Stimulated activated CD4-positive, alpha-beta T cell treated with anti-CD3 and anti-CD28 coated beads, Interleukin-4, amount 100 ng/mL, for 4 hours (primary cell): ENCODE measurements around the gene RBCK1.
"Not testable (repeated sequence)": the region's sequence is repeated elsewhere in the genome, so short reads cannot be mapped to it uniquely, and the experiment has no call there.

Experiments
- DNase-seq, 2 experiments: peaks; one replicate each; pipeline ENCODE4 v3.0.0-alpha.2; 2020

The RBCK1 gene

DNA sequence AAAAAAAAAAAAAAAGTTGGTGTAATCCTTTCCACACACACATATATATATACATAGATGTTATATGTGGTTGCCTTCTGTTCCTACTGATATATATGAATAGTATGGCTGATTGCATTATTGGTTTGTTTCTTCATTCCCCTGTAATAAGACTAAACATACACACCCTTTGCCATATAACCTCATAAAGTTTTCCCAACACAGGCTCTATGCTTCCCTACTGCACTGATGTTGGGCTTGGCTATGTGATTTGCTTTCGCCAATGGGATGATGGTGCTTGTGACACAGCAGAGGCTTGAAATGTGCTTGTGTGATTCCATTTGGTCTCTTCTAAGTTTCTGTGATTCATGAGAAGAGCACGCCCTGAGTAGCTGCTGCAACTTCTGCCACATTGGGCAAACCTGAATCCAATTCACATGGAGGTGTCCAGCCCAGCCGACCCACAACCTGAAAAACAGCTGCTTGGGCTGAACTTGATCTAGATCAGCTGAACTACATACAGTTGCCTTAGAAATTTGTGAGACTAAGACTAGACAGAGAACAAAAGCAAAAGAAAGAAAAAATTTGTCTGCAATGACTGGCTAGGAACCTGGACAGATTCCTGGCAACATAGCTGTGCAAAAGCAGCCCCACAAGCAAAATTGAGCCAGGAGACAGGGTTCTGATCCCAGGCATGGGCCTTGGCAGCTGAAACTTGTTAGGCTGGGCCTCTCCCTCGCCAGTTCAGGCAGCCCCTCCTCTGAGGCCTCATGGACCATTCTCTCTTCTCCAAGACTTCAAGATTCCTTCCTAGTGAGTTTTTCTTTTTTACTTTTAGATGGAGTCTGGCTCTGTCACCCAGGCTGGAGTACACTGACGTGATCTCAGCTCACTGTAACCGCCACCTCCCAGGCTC, 67.6 kb downstream of the RBCK1 start:
- no peak for DNase-seq

DNA sequence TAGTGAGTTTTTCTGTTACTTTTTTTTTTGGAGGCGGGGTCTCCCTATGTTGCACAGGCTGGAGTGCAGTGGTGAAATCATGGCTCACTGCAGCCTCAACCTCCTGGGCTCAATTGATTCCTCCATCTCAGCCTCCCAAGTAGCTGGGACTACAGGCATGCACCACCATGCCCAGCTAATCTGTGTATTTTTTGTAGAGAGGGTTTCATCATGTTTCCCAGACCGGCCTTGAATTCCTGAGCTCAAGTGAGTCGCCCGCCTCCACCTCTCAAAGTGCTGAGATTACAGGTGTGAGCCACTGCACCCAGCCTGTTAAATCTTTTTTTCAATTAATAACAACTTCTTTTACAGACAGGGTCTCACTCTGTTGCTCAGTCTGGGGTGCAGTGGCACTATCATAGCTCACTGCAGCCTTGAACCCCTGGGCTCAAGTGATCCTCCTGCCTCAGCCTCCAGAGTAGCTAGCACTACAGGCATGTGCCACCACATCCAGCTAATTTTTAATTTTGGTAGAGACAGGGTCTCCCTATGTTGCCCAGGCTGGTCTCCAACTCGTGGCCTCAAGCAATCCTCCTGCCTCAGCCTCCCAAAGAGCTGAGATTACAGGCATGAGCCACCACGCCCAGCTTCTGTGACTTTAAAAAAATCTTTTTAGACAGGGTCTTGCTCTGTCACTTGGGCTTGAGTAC, 68.6 kb downstream of the RBCK1 start:
- not testable (repeated sequence) for DNase-seq

DNA sequence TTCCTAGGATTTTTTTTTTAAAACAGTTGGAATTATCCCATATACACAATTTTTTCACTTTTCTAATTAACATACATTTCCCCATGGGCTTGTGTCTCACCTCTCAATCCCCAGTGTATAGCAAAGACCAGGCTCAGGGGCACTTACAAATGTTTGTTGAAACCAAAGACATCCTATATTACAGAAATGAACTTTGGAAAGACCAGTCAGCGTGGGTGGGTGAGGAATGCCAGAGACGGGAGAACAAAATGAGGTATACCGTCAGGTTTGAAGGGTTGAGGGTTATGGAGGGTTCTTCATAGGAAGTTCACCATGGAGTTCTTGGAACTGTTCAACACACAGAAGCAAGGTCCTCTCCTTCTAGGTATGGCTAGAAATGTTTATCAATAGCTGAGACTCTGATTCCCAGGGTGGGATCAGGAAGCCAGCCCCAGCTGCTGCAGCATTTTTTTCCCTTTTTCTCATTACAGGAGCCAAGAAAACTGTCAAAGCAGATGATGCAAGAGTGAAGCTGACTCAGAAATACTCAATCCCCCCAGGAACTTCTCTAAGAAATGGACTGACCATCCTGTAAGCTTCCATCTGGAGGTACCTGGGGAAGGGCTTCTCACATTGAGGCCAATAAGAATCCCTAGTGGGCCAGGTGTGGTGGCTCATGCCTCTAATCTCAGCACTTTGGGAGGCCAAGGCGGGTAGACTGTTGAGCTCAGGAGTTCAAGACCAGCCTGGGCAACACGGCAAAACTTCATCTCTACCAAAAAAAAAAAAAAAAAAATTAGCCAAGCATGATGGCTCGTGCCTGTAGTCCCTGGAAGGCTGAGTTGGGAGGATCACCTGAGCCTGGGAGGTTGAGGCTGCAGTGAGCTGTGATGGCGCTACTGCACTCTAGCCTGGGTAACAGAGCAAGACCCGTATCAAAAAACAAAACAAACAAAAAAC, 70.2 kb downstream of the RBCK1 start:
- DNase-seq: no peak

DNA sequence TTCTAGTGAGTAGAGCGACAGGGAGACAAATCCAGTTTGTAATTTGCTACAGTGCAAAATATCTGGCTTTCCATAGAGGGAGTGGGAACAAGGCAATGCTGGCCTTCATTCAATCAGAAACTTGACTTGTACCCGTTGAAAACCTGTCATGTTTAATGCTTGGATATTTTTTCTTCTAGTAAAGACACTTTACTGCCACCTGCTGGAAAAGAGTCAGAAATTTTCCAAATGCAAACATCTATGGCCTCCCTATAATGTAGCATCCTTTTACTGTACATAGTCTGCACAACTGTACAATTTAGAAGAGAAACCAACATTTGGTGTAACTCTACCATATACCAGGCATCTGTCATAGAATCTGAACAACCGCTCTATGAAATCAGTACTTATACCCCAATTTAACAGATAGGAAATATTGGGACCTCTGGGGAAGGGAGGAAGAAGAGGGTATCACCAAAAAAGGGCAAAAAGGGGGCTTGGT, 70.9 kb downstream of the RBCK1 start:
- DNase-seq: no peak

DNA sequence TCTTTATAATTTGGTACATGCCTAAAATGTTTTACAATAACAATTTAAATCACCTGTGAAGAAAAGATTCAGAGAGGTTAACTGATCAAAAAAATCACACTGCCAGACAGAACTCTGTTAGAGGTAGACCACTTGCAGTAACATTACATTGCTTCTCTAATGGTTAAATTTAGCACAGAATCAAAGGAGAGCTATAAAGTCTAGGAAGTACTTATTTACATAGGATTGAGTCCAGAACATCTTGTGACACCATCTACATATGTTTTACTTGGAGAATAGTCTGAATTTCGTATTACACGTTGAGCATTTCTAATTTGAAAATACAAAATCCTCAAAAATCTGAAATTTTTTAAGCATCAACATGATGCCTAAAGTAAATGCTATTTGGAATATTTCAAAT, 71.4 kb downstream of the RBCK1 start:
- DNase-seq: no peak

DNA sequence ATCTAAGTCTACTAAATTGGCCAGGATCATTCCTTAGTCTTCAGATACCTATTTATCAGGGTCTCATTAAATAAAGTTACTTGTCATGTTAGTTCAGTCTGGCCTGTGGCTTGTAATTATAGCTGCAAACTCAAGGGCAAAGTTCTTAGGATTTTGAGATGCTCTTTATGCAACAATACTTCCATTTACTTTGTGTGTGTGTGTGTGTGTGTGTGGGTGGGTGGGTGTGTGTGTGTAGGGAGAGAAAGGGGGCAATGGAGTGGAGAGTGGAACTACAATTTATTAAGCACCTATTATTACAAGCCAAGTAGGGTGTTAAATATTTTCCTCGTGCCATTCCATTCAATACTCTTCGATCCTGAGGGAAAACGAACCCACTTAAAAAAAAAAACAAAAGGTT, 71.9 kb downstream of the RBCK1 start:
- no peak for DNase-seq

DNA sequence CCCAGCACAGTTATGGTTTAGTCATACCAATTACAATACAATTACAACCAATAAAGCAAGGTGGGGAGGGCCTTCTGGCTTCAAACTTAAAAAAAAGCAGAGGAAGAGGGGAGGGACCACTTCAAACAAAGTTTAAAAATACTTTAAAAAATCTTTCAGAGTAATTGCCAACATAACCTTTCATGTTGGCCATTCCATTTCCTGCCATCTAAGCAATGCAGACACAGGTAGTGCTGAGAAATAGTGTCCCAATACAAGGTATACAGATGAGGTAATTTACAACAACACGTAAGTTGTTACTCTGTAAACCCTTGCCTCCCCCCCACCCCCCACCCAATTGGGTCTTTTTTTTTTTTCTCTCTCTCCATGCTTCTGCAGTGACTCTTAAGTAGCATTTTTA, 73.1 kb downstream of the RBCK1 start:
- no peak for DNase-seq
